Activated T-cell treated with anti-CD3 and anti-CD28 coated beads, Interleukin-2, amount 50 U/mL, for 24 hours (primary cell): Measurements from ENCODE around the gene ASB18.

ENCODE experiments used
- DNase-seq: peaks from one replicate; pipeline ENCODE4 v3.0.0-alpha.2; 2020
- H3K27ac Mint-ChIP-seq: 2 replicates; pipeline ENCODE4 v1.8.0; 2020; ENCODE audit warnings: mild to moderate bottlenecking, mixed read lengths
- H3K27me3 Mint-ChIP-seq: 2 replicates; pipeline ENCODE4 v1.8.0; 2020; ENCODE audit warnings: mixed read lengths
- H3K36me3 Mint-ChIP-seq: 2 replicates; pipeline ENCODE4 v1.8.0; 2020; ENCODE audit warnings: low read depth, mixed read lengths
- H3K4me1 Mint-ChIP-seq: 2 replicates; pipeline ENCODE4 v1.8.0; 2020; ENCODE audit warnings: low read depth, mixed read lengths
- H3K4me3 Mint-ChIP-seq: 2 replicates; pipeline ENCODE4 v1.8.0; 2020; ENCODE audit warnings: mild to moderate bottlenecking, moderate library complexity, mixed read lengths
- H3K9me3 Mint-ChIP-seq: 2 replicates; pipeline ENCODE4 v1.8.0; 2020; ENCODE audit warnings: mixed read lengths

Gene ASB18

GRCh38 chr2:236261452-236261851 is 2.8 kb downstream of the ASB18 start:
- Mint-ChIP-seq H3K4me1 (no peaks in the 10 kb centered on the region), H3K27ac (no peak overlapping the region), H3K9me3 (peaks cover 5% of the 10 kb centered on the region), H3K4me3 (no peak overlapping the region), H3K36me3 (no peaks in the 10 kb centered on the region), H3K27me3 (peaks cover 61% of the 10 kb centered on the region)
- DNase-seq: no peak

DNA sequence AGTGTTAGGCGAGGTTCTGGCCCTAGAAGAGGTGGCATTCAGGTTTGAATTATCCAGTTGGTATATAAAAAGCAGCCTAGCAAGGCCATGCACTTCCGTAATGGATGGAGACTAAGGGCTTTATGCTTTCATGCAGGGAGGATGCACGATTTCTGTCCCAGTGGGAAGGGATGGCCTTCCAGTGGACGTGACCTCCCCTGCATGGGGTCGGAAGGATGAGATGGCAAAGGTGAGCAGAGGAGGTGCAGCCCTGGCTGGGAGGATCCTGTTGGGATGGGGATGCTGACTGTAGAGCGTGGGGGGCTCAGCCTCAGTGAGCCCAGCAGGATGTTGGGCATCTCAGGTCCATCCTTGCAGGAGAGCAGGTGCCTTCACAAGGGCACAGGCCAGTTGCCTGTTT is 4.8 kb downstream of the ASB18 start:
- Mint-ChIP-seq H3K4me1 (no peaks in the 10 kb centered on the region), H3K36me3 (no peaks in the 10 kb centered on the region), H3K9me3 (peaks cover 5% of the 10 kb centered on the region), H3K27ac (no peak overlapping the region), H3K27me3 (peaks cover 55% of the 10 kb centered on the region), H3K4me3 (no peak overlapping the region)
- no peak for DNase-seq

DNA sequence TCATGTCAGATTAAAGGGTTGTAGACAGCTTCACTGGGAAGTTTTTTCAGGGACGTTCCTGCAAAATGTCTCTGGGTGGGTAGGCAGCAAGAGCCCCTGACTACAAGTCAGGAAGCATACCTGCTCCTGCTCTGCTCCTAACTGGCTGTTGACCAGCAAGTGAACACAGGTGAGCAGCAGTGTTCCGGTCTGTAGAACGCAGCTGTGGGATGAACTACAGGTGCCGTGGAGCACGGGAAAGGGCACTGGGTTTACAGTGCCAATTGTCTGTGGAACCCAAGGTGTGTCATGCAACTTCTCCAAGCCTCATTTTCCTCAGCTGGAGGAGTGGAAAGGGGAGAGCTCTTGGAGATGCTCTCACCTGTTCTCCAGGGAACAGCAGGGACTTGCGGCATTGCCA is 6.6 kb downstream of the ASB18 start:
- Mint-ChIP-seq H3K27me3 (peaks cover 47% of the 10 kb centered on the region), H3K36me3 (no peaks in the 10 kb centered on the region), H3K4me3 (no peak overlapping the region)

DNA sequence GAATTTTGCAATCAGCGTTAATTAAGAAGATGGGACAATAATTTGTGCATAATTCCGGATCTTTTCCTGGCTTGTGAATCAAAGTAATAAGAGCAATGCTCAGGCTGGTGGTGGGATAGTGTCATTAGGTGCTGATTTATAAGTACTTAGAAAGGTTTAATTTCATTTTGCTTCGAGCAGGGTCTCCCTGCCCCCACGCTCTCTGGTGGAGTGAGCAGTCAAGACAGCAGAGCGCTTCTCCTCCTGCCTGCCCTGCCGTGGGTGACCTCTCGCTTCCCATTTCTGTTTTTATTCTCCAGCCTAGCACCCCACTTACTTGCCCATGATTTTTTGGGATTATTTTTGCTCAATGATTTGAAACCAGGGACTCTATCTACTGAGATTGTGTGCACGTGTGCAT is 7.1 kb downstream of the ASB18 start:
- peaks cover 46% of the 10 kb centered on the region for H3K27me3 Mint-ChIP-seq
- H3K4me1 Mint-ChIP-seq: no peaks in the 10 kb centered on the region
- H3K36me3 Mint-ChIP-seq: no peaks in the 10 kb centered on the region
- no peak for DNase-seq
- no peak overlapping the region for H3K4me3 Mint-ChIP-seq
- H3K9me3 Mint-ChIP-seq: peaks cover 5% of the 10 kb centered on the region
- no peak overlapping the region for H3K27ac Mint-ChIP-seq

More for the DNA sequence above, 6.6 kb downstream of the ASB18 start:
- Mint-ChIP-seq H3K27ac (no peak overlapping the region), H3K9me3 (peaks cover 5% of the 10 kb centered on the region), H3K4me1 (no peaks in the 10 kb centered on the region)
- DNase-seq: no peak

GRCh38 chr2:236256366-236256985 is 7.7 kb downstream of the ASB18 start:
- H3K4me1 Mint-ChIP-seq: no peaks in the 10 kb centered on the region
- peaks cover 4% of the 10 kb centered on the region for H3K9me3 Mint-ChIP-seq
- H3K36me3 Mint-ChIP-seq: no peaks in the 10 kb centered on the region
- peaks cover 40% of the 10 kb centered on the region for H3K27me3 Mint-ChIP-seq
- no peak for DNase-seq
- H3K27ac Mint-ChIP-seq: no peak overlapping the region
- H3K4me3 Mint-ChIP-seq: no peak overlapping the region

DNA sequence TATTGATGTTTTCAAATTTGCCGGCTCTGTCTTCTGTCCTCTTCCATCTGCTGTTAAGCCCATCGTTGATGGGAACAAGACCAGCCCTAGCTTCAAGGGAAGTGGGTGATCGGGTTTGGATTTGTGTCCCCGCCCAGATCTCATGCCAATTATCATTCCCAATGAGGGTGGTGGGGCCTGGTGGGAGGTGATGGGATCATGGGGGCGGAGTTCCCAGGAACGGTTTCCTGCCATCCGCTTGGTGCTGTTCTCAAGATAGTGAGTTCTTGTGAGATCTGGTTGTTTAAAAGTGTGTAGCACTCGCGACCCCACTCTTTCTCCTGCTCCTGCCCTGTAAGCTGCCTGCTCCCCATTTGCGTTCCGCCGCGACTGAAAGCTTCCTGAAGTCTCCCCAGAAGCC is 9.5 kb downstream of the ASB18 start:
- Mint-ChIP-seq H3K4me3 (no peak overlapping the region), H3K27ac (no peak overlapping the region), H3K9me3 (no peaks in the 10 kb centered on the region), H3K36me3 (no peaks in the 10 kb centered on the region), H3K4me1 (no peaks in the 10 kb centered on the region), H3K27me3 (peaks cover 30% of the 10 kb centered on the region)
- DNase-seq: no peak

GRCh38 chr2:236254001-236254400 is 10.2 kb downstream of the ASB18 start:
- no peaks in the 10 kb centered on the region for H3K36me3 Mint-ChIP-seq
- H3K27me3 Mint-ChIP-seq: peaks cover 31% of the 10 kb centered on the region
- no peak overlapping the region for H3K4me3 Mint-ChIP-seq
- DNase-seq: no peak
- H3K4me1 Mint-ChIP-seq: no peaks in the 10 kb centered on the region
- H3K9me3 Mint-ChIP-seq: no peaks in the 10 kb centered on the region
- no peak overlapping the region for H3K27ac Mint-ChIP-seq

DNA sequence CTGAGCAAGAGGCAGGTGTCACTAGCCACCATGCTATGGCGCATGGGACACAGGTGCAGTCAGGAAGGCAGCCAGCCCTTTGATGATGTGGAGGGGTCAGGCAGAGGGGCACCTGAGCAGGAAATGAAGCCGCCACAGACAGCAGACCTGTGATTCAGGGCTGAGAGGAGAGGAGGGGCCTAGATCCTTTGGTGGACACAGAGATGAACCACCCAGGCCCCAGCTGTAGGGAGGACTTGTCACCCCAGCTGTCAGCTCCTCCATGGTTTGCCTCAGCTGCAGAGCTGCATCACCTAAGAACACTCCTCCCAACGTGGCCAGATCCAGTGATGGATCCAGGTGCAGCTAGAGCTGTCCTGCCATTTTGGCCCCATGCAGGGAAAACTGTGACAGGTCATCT is 11.6 kb downstream of the ASB18 start:
- Mint-ChIP-seq H3K27me3 (peaks cover 25% of the 10 kb centered on the region), H3K36me3 (no peaks in the 10 kb centered on the region), H3K4me1 (no peaks in the 10 kb centered on the region), H3K27ac (no peak overlapping the region), H3K4me3 (no peak overlapping the region), H3K9me3 (no peaks in the 10 kb centered on the region)
- no peak for DNase-seq

GRCh38 chr2:236250909-236251579 is 13.2 kb downstream of the ASB18 start:
- no peak overlapping the region for H3K27ac Mint-ChIP-seq
- H3K4me3 Mint-ChIP-seq: no peak overlapping the region
- DNase-seq: no peak
- no peaks in the 10 kb centered on the region for H3K9me3 Mint-ChIP-seq
- H3K36me3 Mint-ChIP-seq: no peaks in the 10 kb centered on the region
- H3K27me3 Mint-ChIP-seq: peaks cover 26% of the 10 kb centered on the region
- H3K4me1 Mint-ChIP-seq: no peaks in the 10 kb centered on the region

DNA sequence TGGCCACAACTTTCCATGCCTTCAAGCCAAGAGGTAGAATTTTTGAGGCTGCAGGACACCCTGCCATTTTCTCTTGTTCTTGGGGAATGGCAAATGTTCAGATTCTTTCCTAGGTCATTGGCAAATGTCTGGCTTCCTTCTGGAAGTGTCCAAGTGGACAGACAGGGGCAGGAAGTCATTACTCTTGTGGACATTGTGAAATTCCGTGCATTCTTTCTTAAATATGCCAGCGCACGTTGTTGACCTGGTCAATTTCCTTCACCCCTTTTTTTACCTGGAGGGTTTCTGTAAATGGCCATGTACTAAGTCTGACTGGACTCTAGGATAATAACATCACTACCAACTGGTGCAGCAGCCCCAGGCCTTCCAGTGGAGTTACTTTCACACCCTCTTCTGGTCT is 13.9 kb downstream of the ASB18 start:
- no peak for DNase-seq
- H3K27me3 Mint-ChIP-seq: peaks cover 32% of the 10 kb centered on the region
- no peak overlapping the region for H3K4me3 Mint-ChIP-seq
- H3K9me3 Mint-ChIP-seq: no peaks in the 10 kb centered on the region
- H3K4me1 Mint-ChIP-seq: no peaks in the 10 kb centered on the region
- no peaks in the 10 kb centered on the region for H3K36me3 Mint-ChIP-seq
- H3K27ac Mint-ChIP-seq: no peak overlapping the region

GRCh38 chr2:236249066-236249465 is 15.1 kb downstream of the ASB18 start:
- Mint-ChIP-seq H3K27me3 (peaks cover 32% of the 10 kb centered on the region), H3K36me3 (no peaks in the 10 kb centered on the region), H3K4me3 (no peak overlapping the region), H3K4me1 (no peaks in the 10 kb centered on the region), H3K9me3 (no peaks in the 10 kb centered on the region), H3K27ac (no peak overlapping the region)
- no peak for DNase-seq

GRCh38 chr2:236246711-236247246 is 17.4 kb downstream of the ASB18 start:
- no peak for DNase-seq
- no peaks in the 10 kb centered on the region for H3K4me1 Mint-ChIP-seq
- H3K9me3 Mint-ChIP-seq: no peaks in the 10 kb centered on the region

GRCh38 chr2:236244256-236244655 is 19.9 kb downstream of the ASB18 start:
- Mint-ChIP-seq H3K27ac (no peak overlapping the region), H3K4me1 (no peaks in the 10 kb centered on the region), H3K9me3 (no peaks in the 10 kb centered on the region), H3K4me3 (no peak overlapping the region), H3K27me3 (peaks cover 44% of the 10 kb centered on the region), H3K36me3 (no peaks in the 10 kb centered on the region)
- DNase-seq: no peak

More at GRCh38 chr2:236246711-236247246, 17.4 kb downstream of the ASB18 start:
- peaks cover 34% of the 10 kb centered on the region for H3K27me3 Mint-ChIP-seq
- no peak overlapping the region for H3K4me3 Mint-ChIP-seq
- no peaks in the 10 kb centered on the region for H3K36me3 Mint-ChIP-seq
- no peak overlapping the region for H3K27ac Mint-ChIP-seq

GRCh38 chr2:236242057-236242495 is 22.1 kb downstream of the ASB18 start:
- no peak for DNase-seq
- Mint-ChIP-seq H3K4me1 (no peaks in the 10 kb centered on the region), H3K27me3 (peaks cover 50% of the 10 kb centered on the region), H3K27ac (no peak overlapping the region), H3K4me3 (no peak overlapping the region), H3K9me3 (no peaks in the 10 kb centered on the region), H3K36me3 (no peaks in the 10 kb centered on the region)
